ENCODE results near the gene SLC2A4RG. TPM values are rescaled to one million over a fixed set of nuclear protein-coding genes. Genes with fewer than 3 reads are reported as not detected.

Gene SLC2A4RG
- total and polyA plus RNA-seq, 2 of the 13 experiments (the other 11 are each of a cell fraction or from before 2014, with no cell fraction given), result 91.4 to 95.9 TPM

DNA sequence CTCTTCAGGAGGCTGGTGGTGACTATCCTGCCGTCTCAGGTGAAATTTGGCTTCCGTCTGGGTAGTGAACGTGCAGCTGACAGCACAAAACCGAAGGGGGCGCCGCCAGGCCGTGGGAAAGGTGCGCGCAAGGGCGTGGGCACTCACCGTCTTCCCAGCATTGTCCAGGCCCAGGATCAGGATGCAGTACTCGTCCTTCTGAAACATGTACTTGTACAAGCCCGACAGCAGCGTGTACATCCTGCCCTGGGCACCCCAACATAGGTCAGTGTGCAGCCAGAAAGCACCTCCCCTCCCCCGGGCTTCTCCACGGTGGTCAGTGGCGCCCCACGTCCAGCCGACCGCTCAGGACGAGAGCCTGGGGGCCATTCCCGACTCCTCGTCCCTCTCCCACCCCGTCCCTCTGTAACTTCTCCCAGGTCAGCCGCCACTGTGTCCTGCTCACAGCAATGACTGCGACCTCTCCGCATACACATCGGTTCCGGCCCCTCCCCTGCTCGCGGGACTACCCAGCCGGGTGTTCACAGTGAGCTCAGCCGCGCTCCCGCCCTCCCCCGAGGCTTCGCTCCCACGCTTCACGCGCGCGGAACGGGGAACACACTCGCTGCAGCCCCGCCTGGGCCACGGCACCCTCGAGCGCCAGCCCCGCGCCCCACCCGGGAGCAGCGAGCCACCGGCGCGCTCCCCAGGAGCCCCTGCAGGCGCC is 32.6 kb upstream of the SLC2A4RG start (continued):
- TF ChIP-seq, protein P1, sequence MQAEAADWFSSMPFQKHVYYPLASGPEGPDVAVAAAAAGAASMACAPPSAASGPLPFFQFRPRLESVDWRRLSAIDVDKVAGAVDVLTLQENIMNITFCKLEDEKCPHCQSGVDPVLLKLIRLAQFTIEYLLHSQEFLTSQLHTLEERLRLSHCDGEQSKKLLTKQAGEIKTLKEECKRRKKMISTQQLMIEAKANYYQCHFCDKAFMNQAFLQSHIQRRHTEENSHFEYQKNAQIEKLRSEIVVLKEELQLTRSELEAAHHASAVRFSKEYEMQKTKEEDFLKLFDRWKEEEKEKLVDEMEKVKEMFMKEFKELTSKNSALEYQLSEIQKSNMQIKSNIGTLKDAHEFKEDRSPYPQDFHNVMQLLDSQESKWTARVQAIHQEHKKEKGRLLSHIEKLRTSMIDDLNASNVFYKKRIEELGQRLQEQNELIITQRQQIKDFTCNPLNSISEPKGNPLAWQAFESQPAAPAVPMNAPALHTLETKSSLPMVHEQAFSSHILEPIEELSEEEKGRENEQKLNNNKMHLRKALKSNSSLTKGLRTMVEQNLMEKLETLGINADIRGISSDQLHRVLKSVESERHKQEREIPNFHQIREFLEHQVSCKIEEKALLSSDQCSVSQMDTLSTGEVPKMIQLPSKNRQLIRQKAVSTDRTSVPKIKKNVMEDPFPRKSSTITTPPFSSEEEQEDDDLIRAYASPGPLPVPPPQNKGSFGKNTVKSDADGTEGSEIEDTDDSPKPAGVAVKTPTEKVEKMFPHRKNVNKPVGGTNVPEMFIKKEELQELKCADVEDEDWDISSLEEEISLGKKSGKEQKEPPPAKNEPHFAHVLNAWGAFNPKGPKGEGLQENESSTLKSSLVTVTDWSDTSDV (CRISPR knock-in tag; IDR thresholded peaks at IDR 0.05), result peak; percentile 84
- TF ChIP-seq MYC (CRISPR knock-in tag; IDR thresholded peaks at IDR 0.05; ENCODE audit: borderline replicate concordance) (peak; percentile 83), ZNF598 (CRISPR knock-in tag; IDR thresholded peaks at IDR 0.05; ENCODE audit: borderline replicate concordance) (peak; percentile 61; the same call in 1 of the 2 replicates), BORCS8-MEF2B (CRISPR knock-in tag; IDR thresholded peaks at IDR 0.05) (peak; percentile 20; the same call in 1 of the 2 replicates), NBN (conservative IDR thresholded peaks at IDR 0.05) (no peak), HDAC1 (CRISPR knock-in tag; IDR thresholded peaks at IDR 0.05) (peak; percentile 67), PAX8 (CRISPR knock-in tag; IDR thresholded peaks at IDR 0.05; ENCODE audit: borderline replicate concordance) (peak; percentile 65; the same call in 1 of the 2 replicates), ZNF142 (CRISPR knock-in tag; IDR thresholded peaks at IDR 0.05) (no peak; the same call in 1 of the 2 replicates), PAF1 (CRISPR knock-in tag; IDR thresholded peaks at IDR 0.05) (no peak), RAD21 (CRISPR knock-in tag; IDR thresholded peaks at IDR 0.05) (peak; percentile 99), SUZ12 (IDR thresholded peaks at IDR 0.05; ENCODE audit: low read depth, low read length) (no peak), CTCF (CRISPR knock-in tag; IDR thresholded peaks at IDR 0.05) (peak; percentile 98)
- TF ChIP-seq, protein P2, sequence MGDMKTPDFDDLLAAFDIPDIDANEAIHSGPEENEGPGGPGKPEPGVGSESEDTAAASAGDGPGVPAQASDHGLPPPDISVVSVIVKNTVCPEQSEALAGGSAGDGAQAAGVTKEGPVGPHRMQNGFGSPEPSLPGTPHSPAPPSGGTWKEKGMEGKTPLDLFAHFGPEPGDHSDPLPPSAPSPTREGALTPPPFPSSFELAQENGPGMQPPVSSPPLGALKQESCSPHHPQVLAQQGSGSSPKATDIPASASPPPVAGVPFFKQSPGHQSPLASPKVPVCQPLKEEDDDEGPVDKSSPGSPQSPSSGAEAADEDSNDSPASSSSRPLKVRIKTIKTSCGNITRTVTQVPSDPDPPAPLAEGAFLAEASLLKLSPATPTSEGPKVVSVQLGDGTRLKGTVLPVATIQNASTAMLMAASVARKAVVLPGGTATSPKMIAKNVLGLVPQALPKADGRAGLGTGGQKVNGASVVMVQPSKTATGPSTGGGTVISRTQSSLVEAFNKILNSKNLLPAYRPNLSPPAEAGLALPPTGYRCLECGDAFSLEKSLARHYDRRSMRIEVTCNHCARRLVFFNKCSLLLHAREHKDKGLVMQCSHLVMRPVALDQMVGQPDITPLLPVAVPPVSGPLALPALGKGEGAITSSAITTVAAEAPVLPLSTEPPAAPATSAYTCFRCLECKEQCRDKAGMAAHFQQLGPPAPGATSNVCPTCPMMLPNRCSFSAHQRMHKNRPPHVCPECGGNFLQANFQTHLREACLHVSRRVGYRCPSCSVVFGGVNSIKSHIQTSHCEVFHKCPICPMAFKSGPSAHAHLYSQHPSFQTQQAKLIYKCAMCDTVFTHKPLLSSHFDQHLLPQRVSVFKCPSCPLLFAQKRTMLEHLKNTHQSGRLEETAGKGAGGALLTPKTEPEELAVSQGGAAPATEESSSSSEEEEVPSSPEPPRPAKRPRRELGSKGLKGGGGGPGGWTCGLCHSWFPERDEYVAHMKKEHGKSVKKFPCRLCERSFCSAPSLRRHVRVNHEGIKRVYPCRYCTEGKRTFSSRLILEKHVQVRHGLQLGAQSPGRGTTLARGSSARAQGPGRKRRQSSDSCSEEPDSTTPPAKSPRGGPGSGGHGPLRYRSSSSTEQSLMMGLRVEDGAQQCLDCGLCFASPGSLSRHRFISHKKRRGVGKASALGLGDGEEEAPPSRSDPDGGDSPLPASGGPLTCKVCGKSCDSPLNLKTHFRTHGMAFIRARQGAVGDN (CRISPR knock-in tag; IDR thresholded peaks at IDR 0.05), result no peak; the same call in 1 of the 2 replicates

Measured in HepG2 (cell line).